NCI-H524 treated with DMSO at 0.1 percent for 48 hours (cell line): ENCODE results near the gene CCDC40.

Experiments
- DNase-seq: peaks from one replicate; lab custom pipeline; 2025; lab: John Stamatoyannopoulos, UW

The CCDC40 gene

DNA sequence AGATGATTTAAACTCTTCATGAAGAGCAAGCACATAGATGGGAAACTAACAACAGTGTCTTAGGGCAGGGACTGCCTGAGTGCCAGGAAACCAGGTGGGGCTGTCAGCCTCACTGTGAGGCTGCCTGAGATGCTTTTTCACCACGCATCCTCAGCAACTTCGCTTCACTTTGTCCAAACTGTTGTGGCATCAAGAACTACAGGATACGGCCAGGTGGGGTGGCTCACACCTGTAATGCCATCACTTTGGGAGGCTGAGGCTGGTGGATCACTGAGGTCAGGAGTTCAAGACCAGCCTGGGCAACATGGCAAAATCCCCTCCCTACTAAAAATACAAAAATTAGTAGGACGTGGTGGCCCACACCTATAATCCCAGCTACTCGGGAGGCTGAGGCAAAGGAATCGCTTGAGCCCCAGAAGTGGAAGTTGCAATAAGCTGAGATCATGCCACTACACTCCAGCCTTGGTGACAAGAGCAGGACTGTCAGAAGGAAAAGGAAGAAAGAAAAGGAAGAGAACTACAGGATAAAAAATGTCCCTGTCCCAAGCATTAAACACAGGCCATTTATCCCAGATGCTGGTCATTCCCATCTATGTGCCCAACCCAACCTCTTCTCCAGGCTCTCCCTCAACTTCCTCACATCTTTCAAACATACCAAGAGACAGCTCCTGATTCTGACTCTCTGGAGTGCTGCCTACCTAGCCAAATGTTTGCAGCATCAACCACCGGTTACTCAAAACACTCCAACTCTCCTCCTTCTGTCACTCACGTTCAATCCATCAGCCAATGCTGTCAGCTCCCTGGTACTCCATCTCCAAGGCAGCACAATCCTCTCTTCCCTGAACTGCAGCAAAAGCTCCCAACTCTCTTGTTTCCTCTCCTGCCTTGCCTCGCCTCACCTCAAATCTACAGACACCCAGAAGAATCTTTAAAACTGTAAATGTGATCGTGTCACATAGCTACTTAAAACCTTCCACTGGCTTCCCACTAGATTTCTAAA lies 108.9 kb downstream of the CCDC40 start:
- DNase-seq: no peak

DNA sequence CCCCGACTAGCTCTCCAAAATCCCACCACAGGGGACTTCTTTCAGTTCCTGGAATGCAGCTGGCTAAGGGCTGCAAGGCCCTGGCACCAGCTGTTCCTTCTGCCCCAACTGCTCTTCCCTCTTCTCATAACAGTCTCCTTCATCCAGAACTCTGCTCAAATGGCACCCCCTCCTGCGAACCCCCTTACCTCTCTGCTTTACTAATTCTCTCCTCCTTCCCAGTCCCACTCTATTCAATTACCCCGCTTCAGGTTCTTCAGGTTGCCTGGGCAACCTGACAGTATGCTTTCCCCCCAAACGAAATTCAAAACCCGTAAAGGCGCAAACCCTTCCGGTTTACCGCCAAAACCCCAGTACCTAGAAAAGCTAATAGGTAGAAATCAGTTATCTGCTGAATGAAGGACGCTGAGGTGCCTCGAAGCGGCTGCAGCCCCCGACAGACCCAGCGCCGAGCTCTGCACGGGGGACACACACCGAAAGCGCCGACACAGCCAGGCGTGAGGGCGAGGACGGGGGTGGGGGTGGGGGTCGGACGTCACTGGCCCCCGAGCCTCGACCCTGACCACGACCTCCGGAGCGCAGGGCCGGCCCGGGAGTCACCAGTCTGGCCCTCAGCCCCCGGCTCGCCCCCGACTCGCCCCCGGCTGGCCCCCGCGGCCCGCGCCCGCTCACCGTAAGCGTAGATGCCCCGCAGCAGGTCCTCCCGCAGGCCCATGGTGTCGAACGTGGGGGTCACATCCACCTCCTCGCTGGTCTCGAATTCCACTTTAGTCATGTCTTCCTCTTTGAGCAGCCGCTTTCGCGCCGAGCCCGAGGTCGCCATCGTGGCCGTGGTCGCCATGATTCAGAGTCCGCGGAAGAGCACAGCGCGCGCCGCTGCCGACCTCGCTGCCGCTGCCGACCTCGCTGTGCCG lies 109.9 kb downstream of the CCDC40 start:
- DNase-seq: peak; percentile 36

DNA sequence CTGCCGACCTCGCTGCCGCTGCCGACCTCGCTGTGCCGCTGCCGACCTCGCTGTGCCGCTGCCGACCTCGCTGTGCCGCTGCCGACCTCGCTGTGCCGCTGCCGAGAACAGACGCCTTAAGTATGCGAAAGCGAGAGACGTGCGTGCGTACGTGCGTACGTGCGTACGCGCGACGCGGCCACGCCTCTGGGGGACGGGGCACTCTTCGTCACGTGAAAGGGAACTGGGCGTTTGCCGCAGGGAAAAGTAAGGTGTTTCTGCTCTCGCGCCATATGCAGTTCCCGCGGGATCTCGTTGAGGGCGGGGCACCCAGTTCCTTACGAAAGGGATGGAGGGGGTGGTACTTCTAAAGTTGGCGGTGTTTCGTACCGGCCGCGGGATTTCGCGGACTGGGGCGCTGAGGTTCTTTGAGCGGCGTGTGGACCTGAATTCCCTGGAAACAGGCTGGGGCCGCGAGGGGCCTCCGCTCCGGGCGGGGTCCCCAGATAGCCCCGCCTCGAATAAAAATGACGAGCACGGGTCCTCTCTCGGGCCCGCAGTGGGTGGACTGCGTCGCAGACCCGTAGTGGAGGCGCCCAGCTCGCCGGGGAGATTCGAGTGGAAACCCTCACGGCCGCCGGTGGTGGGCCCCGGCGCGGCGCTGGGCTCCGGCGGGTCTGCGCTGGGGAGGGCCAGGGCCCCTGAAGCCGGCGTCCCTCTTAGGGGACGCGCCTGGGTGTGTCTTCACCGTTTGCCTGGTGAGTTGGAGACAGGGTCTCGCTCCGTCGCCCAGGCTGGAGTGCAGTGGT lies 110.8 kb downstream of the CCDC40 start, which contains the start of gene EIF4A3:
Gene EIF4A3 (minus strand): TSS at position 94 of the 788 bp plus-strand sequence. CDS start 167 bp downstream, outside the sequence.
- peak; percentile 98 for DNase-seq
